ENCODE measurements around the gene DEXI. TPM values are rescaled to one million over a fixed set of nuclear protein-coding genes. Genes with fewer than 3 reads are reported as not detected.

Gene DEXI
- total and polyA plus RNA-seq, 7 experiments from 2014 or later, result 13.2 to 83.5 (median 38.0) TPM

DNA sequence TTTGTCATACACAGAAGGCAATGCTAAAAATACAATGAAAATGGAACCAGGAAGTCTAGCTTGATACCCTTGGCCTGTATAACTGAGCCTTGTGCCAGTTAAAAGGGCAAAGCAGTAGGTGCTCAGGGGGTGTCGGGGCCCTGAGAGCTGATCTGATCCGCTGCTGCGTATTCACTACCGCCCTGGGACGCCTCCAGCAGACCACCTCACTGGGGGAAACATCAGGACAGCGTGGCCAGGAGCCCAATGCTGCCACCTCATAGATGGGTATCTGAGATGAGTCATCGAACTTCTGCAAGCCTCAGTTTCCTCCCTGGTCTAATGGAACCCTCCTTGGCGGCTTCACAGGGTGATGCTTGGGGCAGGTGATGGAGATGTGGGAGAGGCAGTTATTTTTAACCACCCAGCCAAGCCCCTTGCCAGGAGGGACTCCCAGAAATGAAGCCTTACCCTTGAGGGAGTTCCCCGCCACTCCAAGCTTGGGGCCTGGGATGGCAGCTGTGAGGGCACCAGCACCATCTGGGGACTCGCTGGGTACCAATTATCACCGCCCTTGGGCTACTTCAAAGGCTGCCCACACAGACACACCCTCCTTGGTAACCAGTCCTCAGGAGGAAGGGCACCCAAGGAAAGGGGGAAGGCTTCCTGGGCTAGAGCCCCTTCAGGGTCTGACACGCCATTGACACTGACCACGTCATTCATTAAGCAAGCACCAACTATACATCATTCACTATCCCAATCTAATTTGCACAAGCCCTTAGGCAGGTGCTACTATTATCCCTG is 7.8 kb downstream of the DEXI start:
- intact Hi-C loops (cut with micrococcal nuclease), result no loop called here

DNA sequence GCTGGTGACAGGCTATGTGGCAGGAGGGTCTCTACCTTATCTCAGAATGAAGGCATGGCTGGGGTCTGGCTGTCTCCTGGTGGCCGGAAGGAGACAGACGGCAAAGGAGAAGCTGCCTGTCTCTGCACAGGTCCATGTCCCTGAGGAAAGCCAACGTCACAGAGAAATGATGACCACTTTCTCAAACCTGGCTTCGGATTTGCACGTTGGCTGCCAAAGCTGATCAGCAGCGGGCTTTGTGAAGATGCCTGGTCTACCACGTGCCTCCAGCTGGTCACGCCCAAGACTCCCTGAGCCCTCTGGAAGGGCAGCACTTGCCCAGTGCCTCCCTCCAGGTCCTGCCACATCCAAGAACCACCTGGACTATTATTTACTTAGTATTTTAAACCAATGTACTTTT is 8.4 kb downstream of the DEXI start:
- no peak overlapping the region for H3K4me3 Mint-ChIP-seq
- no peak overlapping the region for H3K27ac Mint-ChIP-seq
- ChIA-PET CTCF (no interaction called here), POLR2A (no interaction called here)
- H3K27me3 Mint-ChIP-seq, result no peaks in the 10 kb centered on the region
- H3K9me3 Mint-ChIP-seq, result no peaks in the 10 kb centered on the region
- DNase-seq, result no peak
- H3K36me3 ChIP-seq (ENCODE audit: control insufficient read depth in 2 of 3, insufficient read depth in 3 of 3, low read length in 3 of 3), result peaks cover 0 to 42% (median 0%) of the 10 kb centered on the region in 3 experiments
- H3K27ac ChIP-seq (ENCODE audit: low read depth, low read length), result no peak overlapping the region
- peaks cover 0 to 16% (median 0%) of the 10 kb centered on the region in 5 donors for H3K36me3 Mint-ChIP-seq
- H3K4me1 ChIP-seq (ENCODE audit: control insufficient read depth in 2 of 2, insufficient read depth in 2 of 2, low read length in 2 of 2), result peaks cover 27 to 44% of the 10 kb centered on the region in 2 donors
- no peak overlapping the region for H3K4me3 ChIP-seq (ENCODE audit: low read length)
- H3K27me3 ChIP-seq (ENCODE audit: control insufficient read depth in 2 of 2, insufficient read depth in 2 of 2, low read length in 2 of 2), result no peaks in the 10 kb centered on the region
- no peaks in the 10 kb centered on the region for H3K9me3 ChIP-seq (ENCODE audit: control insufficient read depth in 2 of 3, low read length in 3 of 3)
- intact Hi-C loops (cut with micrococcal nuclease), result no loop called here
- H3K4me1 Mint-ChIP-seq, result peaks cover 45 to 70% (median 60%) of the 10 kb centered on the region in 7 donors
- no peak for ATAC-seq

More for the DNA sequence above, 7.8 kb downstream of the DEXI start:
- ChIA-PET CTCF (no interaction called here), POLR2A (no interaction called here)
- Mint-ChIP-seq H3K4me3 (no peak overlapping the region), H3K4me1 (peaks cover 52 to 76% (median 66%) of the 10 kb centered on the region in 7 donors), H3K9me3 (no peaks in the 10 kb centered on the region), H3K27ac (peak overlapping the region in 2 of 9 donors; percentile 1 to 6), H3K27me3 (no peaks in the 10 kb centered on the region), H3K36me3 (peaks cover 0 to 14% (median 0%) of the 10 kb centered on the region in 5 donors)
- no peak for DNase-seq
- no peak overlapping the region for H3K27ac ChIP-seq (ENCODE audit: low read depth, low read length)
- H3K36me3 ChIP-seq (ENCODE audit: control insufficient read depth in 2 of 3, insufficient read depth in 3 of 3, low read length in 3 of 3), result peaks cover 0 to 35% (median 0%) of the 10 kb centered on the region in 3 experiments
- H3K4me1 ChIP-seq (ENCODE audit: control insufficient read depth in 2 of 2, insufficient read depth in 2 of 2, low read length in 2 of 2), result peaks cover 34 to 50% of the 10 kb centered on the region in 2 donors
- H3K4me3 ChIP-seq (ENCODE audit: low read length), result no peak overlapping the region
- H3K27me3 ChIP-seq (ENCODE audit: control insufficient read depth in 2 of 2, insufficient read depth in 2 of 2, low read length in 2 of 2), result no peaks in the 10 kb centered on the region
- no peak for ATAC-seq
- H3K9me3 ChIP-seq (ENCODE audit: control insufficient read depth in 2 of 3, low read length in 3 of 3), result no peaks in the 10 kb centered on the region

DNA sequence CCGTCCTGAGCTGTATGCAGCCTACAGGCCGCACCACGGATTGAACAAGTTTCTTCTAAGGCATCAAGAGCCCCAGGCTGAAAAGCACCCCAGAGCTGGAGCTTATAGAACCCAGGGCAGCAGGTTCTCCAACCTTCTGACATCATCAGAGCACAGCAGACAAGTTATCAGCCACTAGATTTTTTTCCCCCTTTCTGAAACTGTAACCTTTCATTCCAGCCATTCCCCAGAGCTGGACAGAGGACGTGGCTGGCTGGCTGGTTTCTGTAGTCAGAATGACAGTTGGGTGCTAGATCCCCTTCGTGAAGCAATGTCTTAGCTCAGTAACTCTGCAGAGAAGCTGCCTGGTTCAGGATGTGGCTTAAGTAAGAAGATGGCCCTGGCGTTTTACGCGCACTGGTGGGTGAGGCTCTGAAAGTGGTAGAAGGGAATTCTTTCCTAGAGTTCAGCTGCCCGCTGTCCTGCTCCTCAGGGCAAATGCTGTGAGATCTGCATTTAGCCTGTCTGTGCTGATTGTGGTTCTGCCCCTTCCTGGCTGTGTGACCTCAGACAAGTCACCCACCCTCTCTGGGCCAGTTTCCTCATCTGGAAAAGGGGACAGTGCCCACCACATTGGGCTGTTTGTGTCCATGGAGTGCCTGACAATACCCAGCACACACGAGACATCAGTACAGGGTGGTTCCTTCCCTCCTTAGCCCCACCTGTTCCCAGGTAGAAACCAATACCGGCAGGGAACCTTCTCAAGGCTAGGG is 9.1 kb downstream of the DEXI start:
- DNase-seq (no peak), ATAC-seq (no peak)
- POLR2A ChIA-PET, result no interaction called here
- Histone ChIP-seq H3K4me1 (ENCODE audit: control insufficient read depth in 2 of 2, insufficient read depth in 2 of 2, low read length in 2 of 2) (peaks cover 20 to 37% of the 10 kb centered on the region in 2 donors), H3K4me3 (ENCODE audit: low read length) (no peak overlapping the region), H3K36me3 (ENCODE audit: control insufficient read depth in 2 of 3, insufficient read depth in 3 of 3, low read length in 3 of 3) (peaks cover 0 to 49% (median 0%) of the 10 kb centered on the region in 3 experiments), H3K27me3 (ENCODE audit: control insufficient read depth in 2 of 2, insufficient read depth in 2 of 2, low read length in 2 of 2) (no peaks in the 10 kb centered on the region), H3K9me3 (ENCODE audit: control insufficient read depth in 2 of 3, low read length in 3 of 3) (no peaks in the 10 kb centered on the region), H3K27ac (ENCODE audit: low read depth, low read length) (no peak overlapping the region)
- Mint-ChIP-seq H3K9me3 (no peaks in the 10 kb centered on the region), H3K4me3 (no peak overlapping the region), H3K36me3 (peaks cover 0 to 21% (median 2%) of the 10 kb centered on the region in 5 donors), H3K27ac (peak overlapping the region in 1 of 9 donors; percentile 46), H3K4me1 (peaks cover 38 to 62% (median 53%) of the 10 kb centered on the region in 7 donors), H3K27me3 (no peaks in the 10 kb centered on the region)
- CTCF ChIA-PET, result no interaction called here
- intact Hi-C loops (cut with micrococcal nuclease), result no loop called here

DNA sequence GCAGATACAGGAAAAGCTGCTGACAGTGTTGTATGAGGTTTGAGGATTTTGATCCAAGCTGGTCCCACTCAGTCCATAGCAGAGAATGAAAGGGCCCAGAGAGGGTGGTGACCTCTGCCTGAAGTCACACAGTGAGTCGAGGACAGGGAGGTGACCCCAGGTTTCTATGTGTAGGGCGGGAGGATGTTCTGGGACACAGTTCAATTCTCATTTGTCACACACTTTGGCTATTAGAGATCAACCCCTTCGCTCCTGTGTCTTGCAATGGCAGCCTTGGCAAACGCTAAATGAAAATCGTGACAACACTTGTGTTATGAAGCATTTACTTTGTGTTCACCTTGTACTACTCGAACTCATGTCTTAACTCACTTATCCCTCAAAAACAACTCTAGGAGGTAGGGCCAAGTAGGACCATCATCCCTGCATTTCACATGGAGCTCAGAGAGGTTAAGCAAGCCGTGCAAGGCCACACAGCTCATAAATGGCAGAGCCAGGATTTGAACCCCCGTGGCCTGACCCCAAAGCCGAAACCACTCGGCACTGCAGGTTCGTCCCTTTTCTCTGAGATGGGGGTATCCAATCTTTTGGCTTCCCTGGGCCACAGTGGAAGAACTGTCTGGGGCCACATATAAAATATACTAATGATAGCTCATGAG is 10.2 kb downstream of the DEXI start:
- POLR2A ChIA-PET, result no interaction called here
- CTCF ChIA-PET, result no interaction called here
- DNase-seq, result no peak

GRCh38 chr16:10931134-10931533 is 11.1 kb downstream of the DEXI start:
- peaks cover 19 to 42% (median 35%) of the 10 kb centered on the region in 7 donors for H3K4me1 Mint-ChIP-seq
- H3K27ac Mint-ChIP-seq, result peak overlapping the region in 2 of 9 donors; percentile 18 to 25
- DNase-seq (no peak), ATAC-seq (no peak)
- intact Hi-C loops (cut with micrococcal nuclease), result no loop called here
- Histone ChIP-seq H3K27me3 (ENCODE audit: control insufficient read depth in 2 of 2, insufficient read depth in 2 of 2, low read length in 2 of 2) (no peaks in the 10 kb centered on the region), H3K4me3 (ENCODE audit: low read length) (no peak overlapping the region), H3K4me1 (ENCODE audit: control insufficient read depth in 2 of 2, insufficient read depth in 2 of 2, low read length in 2 of 2) (peaks cover 3 to 19% of the 10 kb centered on the region in 2 donors), H3K9me3 (ENCODE audit: control insufficient read depth in 2 of 3, low read length in 3 of 3) (no peaks in the 10 kb centered on the region), H3K27ac (ENCODE audit: low read depth, low read length) (no peak overlapping the region), H3K36me3 (ENCODE audit: control insufficient read depth in 2 of 3, insufficient read depth in 3 of 3, low read length in 3 of 3) (peaks cover 0 to 69% (median 0%) of the 10 kb centered on the region in 3 experiments)
- ChIA-PET POLR2A (no interaction called here), CTCF (no interaction called here)
- no peaks in the 10 kb centered on the region for H3K27me3 Mint-ChIP-seq
- H3K36me3 Mint-ChIP-seq, result peaks cover 8 to 38% (median 10%) of the 10 kb centered on the region in 5 donors
- peaks cover 0 to 2% (median 0%) of the 10 kb centered on the region in 11 donors for H3K9me3 Mint-ChIP-seq
- no peak overlapping the region for H3K4me3 Mint-ChIP-seq

More for the DNA sequence above, 10.2 kb downstream of the DEXI start:
- Histone ChIP-seq H3K27me3 (ENCODE audit: control insufficient read depth in 2 of 2, insufficient read depth in 2 of 2, low read length in 2 of 2) (no peaks in the 10 kb centered on the region), H3K4me3 (ENCODE audit: low read length) (no peak overlapping the region), H3K36me3 (ENCODE audit: control insufficient read depth in 2 of 3, insufficient read depth in 3 of 3, low read length in 3 of 3) (peaks cover 0 to 59% (median 0%) of the 10 kb centered on the region in 3 experiments), H3K4me1 (ENCODE audit: control insufficient read depth in 2 of 2, insufficient read depth in 2 of 2, low read length in 2 of 2) (peaks cover 10 to 28% of the 10 kb centered on the region in 2 donors), H3K9me3 (ENCODE audit: control insufficient read depth in 2 of 3, low read length in 3 of 3) (no peaks in the 10 kb centered on the region), H3K27ac (ENCODE audit: low read depth, low read length) (no peak overlapping the region)
- ATAC-seq, result no peak
- no peak overlapping the region for H3K4me3 Mint-ChIP-seq
- intact Hi-C loops (cut with micrococcal nuclease), result no loop called here
- peaks cover 0 to 2% (median 0%) of the 10 kb centered on the region in 11 donors for H3K9me3 Mint-ChIP-seq
- peaks cover 6 to 29% (median 10%) of the 10 kb centered on the region in 5 donors for H3K36me3 Mint-ChIP-seq
- H3K27me3 Mint-ChIP-seq, result no peaks in the 10 kb centered on the region
- H3K4me1 Mint-ChIP-seq, result peaks cover 28 to 52% (median 45%) of the 10 kb centered on the region in 7 donors
- H3K27ac Mint-ChIP-seq, result peak overlapping the region in 2 of 9 donors; percentile 9 to 71

- H3K27me3 Mint-ChIP-seq, result no peaks in the 10 kb centered on the region
- Histone ChIP-seq H3K36me3 (ENCODE audit: control insufficient read depth in 2 of 3, insufficient read depth in 3 of 3, low read length in 3 of 3) (peaks cover 0 to 73% (median 0%) of the 10 kb centered on the region in 3 experiments), H3K27ac (ENCODE audit: low read depth, low read length) (no peak overlapping the region), H3K27me3 (ENCODE audit: control insufficient read depth in 2 of 2, insufficient read depth in 2 of 2, low read length in 2 of 2) (no peaks in the 10 kb centered on the region), H3K9me3 (ENCODE audit: control insufficient read depth in 2 of 3, low read length in 3 of 3) (no peaks in the 10 kb centered on the region), H3K4me3 (ENCODE audit: low read length) (no peak overlapping the region), H3K4me1 (ENCODE audit: control insufficient read depth in 2 of 2, insufficient read depth in 2 of 2, low read length in 2 of 2) (peaks cover 3 to 17% of the 10 kb centered on the region in 2 donors)
- no peak overlapping the region for H3K4me3 Mint-ChIP-seq
- ATAC-seq (no peak), DNase-seq (no peak)
- CTCF ChIA-PET, result no interaction called here
- H3K27ac Mint-ChIP-seq, result peak overlapping the region in 1 of 9 donors; percentile 16
- peaks cover 8 to 43% (median 12%) of the 10 kb centered on the region in 5 donors for H3K36me3 Mint-ChIP-seq
- intact Hi-C loops (cut with micrococcal nuclease), result no loop called here
- H3K9me3 Mint-ChIP-seq, result peaks cover 0 to 2% (median 0%) of the 10 kb centered on the region in 11 donors
- peaks cover 15 to 38% (median 31%) of the 10 kb centered on the region in 7 donors for H3K4me1 Mint-ChIP-seq
- POLR2A ChIA-PET, result no interaction called here
Measured at GRCh38 chr16:10930755-10931093, 11.5 kb downstream of the DEXI start.

Measured in naive thymus-derived CD4-positive, alpha-beta T cell (primary cell).